Endothelial cell of umbilical vein (primary cell): Measurements from ENCODE around the gene NIPBL. TPM values are rescaled to one million over a fixed set of nuclear protein-coding genes. Genes with fewer than 3 reads are reported as not detected.

Experiments used
- BruUV-seq: library from RNA; stranded (reverse); fragments of 400-500 nt; replicated peaks from 2 replicates; lab custom pipeline; 2021; lab: Mats Ljungman, UMichigan
- CTCF ChIA-PET: fragments of 300-600, 350-600 bp; sonication (Branson Sonifier 250); formaldehyde crosslinking; loops from one replicate; lab custom pipeline; 2021; ENCODE audit warnings: antibody characterized with exemption, inconsistent platforms; lab: Charles Lee
- POLR2A ChIA-PET: fragments of 300-600, 350-600 bp; sonication (Branson Sonifier 250); formaldehyde crosslinking; loops from one replicate; lab custom pipeline; 2021; ENCODE audit warnings: antibody characterized with exemption, inconsistent platforms; lab: Charles Lee
- DNase-seq: peaks from one replicate; pipeline ENCODE4 v3.0.0-alpha.2; 2011; ENCODE audit warnings: low read depth, low spot score
- FAIRE-seq: peaks from 2 replicates; lab custom pipeline; 2011; peaks lifted over from hg19 to GRCh38; lab: Jason Lieb, UNC
- H2AFZ ChIP-seq: 2 replicates; pipeline ENCODE4 v1.6.0; 2012; ENCODE audit warnings: low read depth, low read length, control low read depth, inconsistent platforms
- H3K27ac ChIP-seq: 2 replicates; pipeline ENCODE4 v1.5.1; 2011; ENCODE audit warnings: low read depth, mild to moderate bottlenecking, control low read depth, low read length, moderate library complexity; ENCODE audit not compliant: insufficient read depth
- H3K27me3 ChIP-seq, 2 experiments: 2 replicates each; pipeline versions ENCODE4 v1.6.0 to v1.6.1; 2011; ENCODE audit warnings: low read length in 2 of 2, mixed read lengths in 1 of 2; ENCODE audit not compliant: control insufficient read depth in 2 of 2, insufficient read depth in 2 of 2
- H3K36me3 ChIP-seq, 2 experiments: 2 replicates in 1 of 2; 3 replicates in 1 of 2; pipeline ENCODE4 v1.5.1; 2011; ENCODE audit warnings: low read length in 2 of 2, mild to moderate bottlenecking in 1 of 2, moderate library complexity in 1 of 2; ENCODE audit not compliant: control insufficient read depth in 2 of 2, insufficient read depth in 2 of 2; ENCODE audit errors: extremely low read depth in 1 of 2
- H3K4me1 ChIP-seq: 3 replicates; pipeline ENCODE4 v1.5.1; 2011; ENCODE audit warnings: mild to moderate bottlenecking, low read length; ENCODE audit not compliant: control insufficient read depth, insufficient read depth; ENCODE audit errors: extremely low read depth
- H3K4me2 ChIP-seq: 2 replicates; pipeline ENCODE4 v1.6.1; 2011; ENCODE audit warnings: low read length, control low read depth, mixed read lengths; ENCODE audit not compliant: insufficient read depth
- H3K4me3 ChIP-seq, 3 experiments: fragments of 200-600 bp in 1 of 3; sonication (generic), shearing (Covaris generic) in 1 of 3; replicated peaks in 1 of 3; 2 replicates each; pipeline ENCODE4 v1.5.1; 2011 to 2016; ENCODE audit warnings: control low read depth in 3 of 3, low read length in 3 of 3, mild to moderate bottlenecking in 2 of 3, inconsistent platforms in 1 of 3, low read depth in 1 of 3, moderate library complexity in 1 of 3; ENCODE audit not compliant: insufficient read depth in 1 of 3
- H3K79me2 ChIP-seq: 2 replicates; pipeline ENCODE4 v1.6.0; 2012; ENCODE audit warnings: low read length, inconsistent platforms; ENCODE audit not compliant: control insufficient read depth, insufficient read depth
- H3K9ac ChIP-seq: replicated peaks from 2 replicates; pipeline ENCODE3; 2011; ENCODE audit warnings: low read length, control low read depth; ENCODE audit not compliant: insufficient read depth; ENCODE audit errors: extremely low read depth
- H3K9me1 ChIP-seq: replicated peaks from 3 replicates; pipeline ENCODE4 v1.6.0; 2011; ENCODE audit warnings: mild to moderate bottlenecking, low read length; ENCODE audit not compliant: control insufficient read depth, insufficient read depth; ENCODE audit errors: extremely low read depth
- H3K9me3 ChIP-seq: replicated peaks from 2 replicates; pipeline ENCODE4 v1.5.1; 2012; ENCODE audit warnings: low read length, inconsistent platforms; ENCODE audit not compliant: control insufficient read depth, insufficient read depth
- H4K20me1 ChIP-seq: replicated peaks from 2 replicates; pipeline ENCODE3; 2011; ENCODE audit warnings: mild to moderate bottlenecking, low read length; ENCODE audit not compliant: control insufficient read depth, insufficient read depth; ENCODE audit errors: extremely low read depth
- CTCF ChIP-seq, 2 donors: IDR thresholded peaks; 1 replicate in 1 of 2; 2 replicates in 1 of 2; pipeline ENCODE4 v1.5.1; 2011; ENCODE audit warnings: low read length in 2 of 2, mild to moderate bottlenecking in 2 of 2, moderate library complexity in 2 of 2, control low read depth in 1 of 2, inconsistent platforms in 1 of 2, low read depth in 1 of 2; ENCODE audit not compliant: insufficient read depth in 1 of 2; ENCODE audit errors: extremely low read depth in 1 of 2
- EZH2 ChIP-seq: IDR thresholded peaks from 2 replicates; pipeline ENCODE4 v1.6.1; 2012; ENCODE audit warnings: borderline replicate concordance, low read depth, mild to moderate bottlenecking, moderate library complexity, low read length, inconsistent platforms; ENCODE audit not compliant: severe bottlenecking
- FOS ChIP-seq: IDR thresholded peaks from 2 replicates; pipeline ENCODE4 v1.6.1; 2011; ENCODE audit warnings: mild to moderate bottlenecking, low read length, moderate library complexity, borderline replicate concordance; ENCODE audit not compliant: insufficient read depth
- GATA2 ChIP-seq: IDR thresholded peaks from 2 replicates; pipeline ENCODE4 v1.7.0; 2011; ENCODE audit warnings: low read depth, mild to moderate bottlenecking, moderate library complexity, mixed read lengths, low read length; ENCODE audit not compliant: insufficient read length, insufficient read depth
- JUN ChIP-seq: IDR thresholded peaks from 2 replicates; pipeline ENCODE4 v1.6.1; 2011; ENCODE audit warnings: borderline replicate concordance, low read depth; ENCODE audit not compliant: insufficient read length, insufficient read depth
- MAX ChIP-seq: IDR thresholded peaks from 2 replicates; pipeline ENCODE4 v1.6.1; 2011; ENCODE audit not compliant: insufficient read depth, insufficient read length
- MYC ChIP-seq: IDR thresholded peaks from one replicate; pipeline ENCODE4 v1.6.1; 2011; ENCODE audit warnings: mild to moderate bottlenecking, low read depth, low read length
- POLR2A ChIP-seq: IDR thresholded peaks from 2 replicates; pipeline ENCODE4 v1.6.1; 2012; ENCODE audit warnings: low read depth, mild to moderate bottlenecking, control low read depth, low read length
- POLR2AphosphoS5 ChIP-seq: IDR thresholded peaks from 2 replicates; pipeline ENCODE4 v1.6.1; 2012; ENCODE audit warnings: low read depth, mild to moderate bottlenecking, control low read depth, low read length, moderate library complexity; ENCODE audit not compliant: insufficient read depth
- dilution Hi-C: fragments of 300-500 bp; cut with MboI; formaldehyde crosslinking; loops from one replicate; pipeline ENCODE4 v1.15.0; 2019; ENCODE audit warnings: low sequenced_read_pairs; ENCODE audit not compliant: extremely low pct_ligation_motif_present
- intact Hi-C: fragments of 100-400 bp; cut with micrococcal nuclease; formaldehyde crosslinking; loops from one replicate; pipeline ENCODE4 v1.10.0; 2022
- polyA plus RNA-seq, 4 experiments: library from polyadenylated mRNA; depleted of rRNA in 3 of 4; stranded (reverse) in 3 of 4; unstranded in 1 of 4; fragments of >200 nt; gene quantifications; 2 replicates each; pipeline versions ENCODE4 v1.2.1 to v1.2.3, GENCODE V29; 2011 to 2012; ENCODE audit warnings: missing spikeins in 1 of 4
- total RNA-seq: library from RNA; stranded (reverse); gene quantifications from 2 replicates; pipeline ENCODE4 v1.2.3, GENCODE V29; 2021

Gene NIPBL
- total and polyA plus RNA-seq, 2 donors (not counting 3 experiments of a cell fraction or from before 2014, with no cell fraction given), result 15.5 to 50.7 TPM

- DNase-seq, result peak; percentile 59
- H3K4me3 ChIP-seq, result peak overlapping the region; percentile 73 to 99 (median 80)
- no TSS peak for BruUV-seq
- POLR2A ChIA-PET, result no interaction called here
- TF ChIP-seq POLR2AphosphoS5 (no peak), GATA2 (no peak), CTCF (IDR thresholded peaks at IDR 0.05; ENCODE audit: extremely low read depth in 1 of 2, insufficient read depth in 1 of 2, low read depth in 1 of 2, low read length in 2 of 2) (no peak), POLR2A (no peak), MYC (no peak), EZH2 (no peak), FOS (no peak), MAX (no peak), JUN (no peak)
- no peak for FAIRE-seq
- no peaks in the 10 kb centered on the region for H3K9me1 ChIP-seq
- peaks cover 30% of the 10 kb centered on the region for H3K4me1 ChIP-seq
- H3K9ac ChIP-seq, result peak overlapping the region; percentile 95
- H2AFZ ChIP-seq, result peak overlapping the region; percentile 77
- peaks cover 94% of the 10 kb centered on the region for H3K79me2 ChIP-seq
- H3K4me2 ChIP-seq, result peak overlapping the region; percentile 100
- H3K27me3 ChIP-seq, result no peaks in the 10 kb centered on the region
- dilution Hi-C loops (no loop called here), intact Hi-C loops (loop anchor here (2.0 to 10.0 kb wide), 5 partner anchors 129 to 837 kb away; partner anchors contain the start of genes CPLANE1, LMBRD2, NADK2 and SKP2)
- CTCF ChIA-PET, result interaction anchor here (0.6 to 4.5 kb wide), 7 partner anchors 7 to 636 kb away, joined by 3 to 28 read pairs (median 6); partner anchors contain the start of gene NADK2
- H4K20me1 ChIP-seq, result peaks cover 19% of the 10 kb centered on the region
- peak overlapping the region; percentile 94 for H3K27ac ChIP-seq
- H3K36me3 ChIP-seq, result no peaks in the 10 kb centered on the region
- no peaks in the 10 kb centered on the region for H3K9me3 ChIP-seq
Measured at GRCh38 chr5:36877667-36878391, 1.3 kb downstream of the NIPBL start.
